GM19452 (cell line): ENCODE measurements around the gene KCNC3.

Experiments used
- ATAC-seq: cut with Tn5 transposase; IDR thresholded peaks from one replicate; pipeline ENCODE4 v1.9.1; 2021; ENCODE audit not compliant: unreplicated experiment

Gene KCNC3

DNA sequence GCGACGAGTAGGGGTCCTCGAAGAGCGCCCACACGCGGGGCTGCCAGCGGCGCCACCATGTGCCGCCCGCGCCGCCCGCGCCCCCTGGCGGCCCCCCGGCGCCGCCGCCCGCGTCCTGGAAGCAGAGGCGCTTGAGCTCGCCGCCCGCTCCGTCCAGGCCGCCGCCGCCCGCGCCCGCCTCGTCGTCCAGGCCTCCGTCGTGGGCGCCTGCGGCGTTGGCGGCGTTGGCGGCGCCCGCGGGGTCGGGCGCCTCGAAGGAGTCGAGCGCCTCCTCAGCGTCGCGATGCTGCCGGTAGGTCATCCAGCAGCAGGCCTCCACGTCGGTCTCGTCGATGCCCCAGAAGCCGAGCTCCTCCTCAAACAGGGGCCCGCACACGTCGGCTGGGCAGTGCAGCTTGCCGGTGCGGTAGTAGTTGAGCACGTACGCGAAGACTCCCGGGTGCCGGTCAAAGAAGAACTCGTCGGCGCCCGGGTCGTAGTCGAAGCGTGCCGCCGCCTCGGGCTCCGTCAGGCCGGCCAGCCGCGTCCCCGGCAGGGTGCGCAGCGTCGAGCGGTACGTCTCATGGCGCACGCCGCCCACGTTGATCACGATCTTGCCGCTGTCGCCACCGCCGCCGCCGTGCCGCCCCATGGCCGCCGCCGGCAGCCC lies 829 bp downstream of the KCNC3 start:
- no peak for ATAC-seq

- ATAC-seq = no peak
These were observed 1.5 kb downstream of the KCNC3 start for GRCh38 chr19:50327461-50328223.

DNA sequence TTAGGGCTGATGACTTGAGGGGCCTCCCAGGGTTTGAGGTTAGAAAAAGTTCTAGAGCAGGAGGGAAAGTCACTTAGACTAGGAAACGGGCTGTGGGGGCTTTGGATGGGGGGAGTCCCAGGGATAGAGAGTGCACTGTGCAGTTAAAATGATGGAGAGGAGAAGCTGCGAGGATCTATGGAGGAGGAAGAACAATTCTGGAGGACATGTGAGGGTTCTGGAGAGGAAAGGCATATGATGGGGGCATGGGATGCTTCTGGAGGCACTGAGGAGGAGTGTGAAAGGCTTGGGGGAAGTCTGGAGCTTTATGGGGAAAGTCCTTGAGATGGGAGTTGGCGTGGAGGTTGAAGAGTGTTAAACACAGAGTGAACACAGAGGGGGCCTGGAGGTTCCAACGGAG lies 2.2 kb downstream of the KCNC3 start:
- ATAC-seq = no peak

DNA sequence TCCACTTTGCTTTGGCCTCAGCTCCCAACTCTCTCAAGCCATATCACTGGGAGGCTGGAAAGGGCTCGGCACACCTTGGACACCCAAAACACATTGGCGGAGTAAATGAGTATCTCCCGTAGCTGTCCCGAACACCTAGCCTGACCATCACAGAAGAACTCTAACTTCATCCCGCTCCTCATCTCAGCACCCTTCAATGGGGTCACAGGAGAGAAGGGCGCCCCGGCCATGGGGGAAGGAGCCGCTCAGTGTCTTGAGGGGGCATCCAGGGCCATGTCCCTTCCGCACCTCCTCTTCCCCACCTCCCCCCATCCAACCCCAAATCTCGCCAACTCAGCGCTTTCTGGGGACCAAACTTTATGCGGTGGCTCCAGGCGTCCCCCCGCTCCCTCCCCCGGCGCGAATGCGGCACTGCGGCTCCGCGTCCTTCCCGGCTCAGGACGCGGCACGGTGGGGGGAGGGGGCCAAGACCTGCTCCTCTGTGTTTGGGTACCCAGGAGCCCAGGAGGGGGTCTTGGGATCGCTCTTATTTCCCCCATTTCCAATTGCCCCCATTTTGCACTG lies 3.0 kb downstream of the KCNC3 start:
- ATAC-seq = no peak

DNA sequence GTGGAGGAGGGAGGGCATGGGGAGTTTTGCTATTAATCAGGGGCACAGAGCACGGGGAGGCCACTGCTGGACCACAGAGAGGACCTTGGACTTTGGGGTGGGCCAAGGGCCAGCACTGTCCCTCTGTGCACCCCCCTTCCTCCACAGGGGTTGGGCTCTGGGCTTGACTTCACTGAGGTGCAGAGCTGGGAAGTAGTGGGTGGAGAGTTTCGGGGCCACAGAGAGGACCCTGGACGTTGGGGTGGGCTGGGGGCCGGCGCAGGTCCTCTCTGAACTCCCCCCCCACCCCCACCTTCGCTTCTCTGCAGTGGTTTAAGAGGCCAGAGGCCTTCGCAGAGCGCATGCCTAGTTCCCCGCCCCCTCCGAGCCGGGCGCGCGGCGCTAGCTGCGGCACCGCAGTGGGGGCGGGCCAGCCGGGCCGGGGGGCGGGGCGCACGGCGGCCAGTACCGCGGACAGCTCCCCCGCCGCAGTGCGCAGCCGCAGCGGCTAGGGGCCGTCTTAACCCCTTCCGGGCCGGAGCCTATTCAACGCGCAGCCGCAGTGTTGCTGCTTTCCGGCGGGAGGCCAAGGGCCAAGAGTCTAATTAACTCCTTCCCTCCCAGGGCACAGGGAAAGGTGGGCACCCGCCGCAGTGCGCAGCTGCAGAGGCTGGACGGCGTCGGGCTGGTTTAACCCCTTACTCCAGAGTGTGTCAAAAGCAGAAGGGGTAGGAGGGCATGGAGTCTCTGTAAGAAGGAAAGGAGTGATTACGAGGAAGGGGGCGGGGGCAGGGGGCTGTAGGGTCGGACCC lies 3.7 kb downstream of the KCNC3 start:
- ATAC-seq = no peak

DNA sequence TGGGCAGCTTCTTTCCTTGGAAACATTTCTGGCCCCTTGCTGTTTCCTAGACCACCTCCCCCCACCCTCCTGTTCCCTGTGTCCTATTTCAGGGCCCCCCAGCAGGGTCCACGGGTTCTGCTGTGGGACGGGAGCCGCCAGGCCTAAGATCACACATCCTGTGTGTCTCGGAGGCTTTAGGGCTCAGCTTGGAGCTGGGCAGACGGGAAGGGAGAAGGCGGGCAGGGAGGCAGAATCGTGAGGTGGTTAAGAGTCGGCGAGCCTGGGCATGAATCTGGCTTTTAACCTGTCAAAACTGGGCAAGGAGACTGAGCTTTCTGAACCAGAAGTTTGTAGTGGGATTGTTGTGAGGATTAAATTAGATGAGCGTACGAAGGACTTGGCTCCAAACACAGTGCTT lies 4.8 kb downstream of the KCNC3 start:
- ATAC-seq = no peak

- no peak for ATAC-seq
These were observed 5.4 kb downstream of the KCNC3 start for GRCh38 chr19:50323782-50324133.

- ATAC-seq = no peak
These were observed 6.0 kb downstream of the KCNC3 start for GRCh38 chr19:50322931-50323781.

GRCh38 chr19:50322234-50322633 lies 6.9 kb downstream of the KCNC3 start:
- no peak for ATAC-seq

DNA sequence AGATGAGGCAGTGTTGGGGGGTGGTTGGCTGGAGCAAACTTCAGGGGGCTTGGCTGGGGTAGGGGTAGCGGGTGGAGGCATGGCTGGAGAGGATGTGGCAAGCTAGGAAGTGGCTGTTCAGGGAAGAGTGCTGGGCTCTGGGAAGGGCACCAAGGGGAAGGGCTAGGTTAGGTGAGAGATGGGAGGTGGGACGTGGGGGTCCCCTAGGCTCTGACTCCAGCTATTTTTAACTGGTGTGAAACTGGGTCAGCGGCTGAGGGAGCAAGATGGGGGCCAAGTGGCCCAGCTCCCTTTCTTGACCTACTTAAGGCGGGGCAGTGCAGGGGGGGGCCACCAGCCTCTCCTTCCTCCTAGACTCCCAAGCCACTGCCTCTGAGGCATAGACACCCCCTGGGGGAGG lies 7.3 kb downstream of the KCNC3 start:
- ATAC-seq = no peak

DNA sequence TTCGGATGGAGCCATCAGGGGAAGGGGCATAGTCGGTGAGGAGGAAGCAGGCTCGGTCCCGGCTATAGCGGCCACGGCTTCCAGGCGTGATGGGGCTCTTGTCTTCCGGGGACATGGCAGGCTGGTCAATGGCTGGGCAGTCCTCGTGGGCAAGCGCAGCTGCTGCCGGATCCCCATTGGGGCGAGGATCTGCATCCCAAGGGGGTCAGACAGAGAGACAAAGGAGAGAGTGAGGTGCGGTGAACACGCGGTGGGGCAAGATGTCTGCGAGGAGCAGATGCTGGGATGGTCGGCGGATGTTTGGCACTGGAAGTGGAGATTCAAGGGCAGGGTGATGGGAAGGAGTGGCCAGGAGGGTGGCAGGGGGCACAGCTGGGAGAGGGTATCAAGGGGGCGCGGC lies 8.6 kb downstream of the KCNC3 start:
- ATAC-seq = no peak

- no peak for ATAC-seq
These were observed 9.1 kb downstream of the KCNC3 start for GRCh38 chr19:50320051-50320450.

GRCh38 chr19:50319156-50319555 lies 10.0 kb downstream of the KCNC3 start:
- ATAC-seq = no peak

DNA sequence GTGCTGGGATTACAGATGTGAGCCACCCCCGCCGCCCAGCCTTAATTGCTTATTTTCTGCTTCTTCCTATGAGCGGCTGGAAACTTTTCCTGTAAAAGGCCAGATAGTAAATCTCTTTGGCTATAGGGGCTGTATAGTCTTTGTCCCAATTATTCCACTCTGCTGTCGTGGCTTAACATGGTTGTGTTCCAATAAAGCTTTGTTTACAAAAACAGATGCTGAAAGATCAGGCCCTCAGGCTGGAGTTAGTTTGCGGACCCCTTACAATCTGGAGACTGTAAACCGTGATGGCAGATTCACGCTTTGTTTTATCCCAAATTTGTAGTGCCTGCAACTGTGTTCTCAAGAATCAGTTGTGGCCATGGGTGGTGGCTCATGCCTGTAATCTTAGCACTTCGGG lies 10.7 kb downstream of the KCNC3 start:
- no peak for ATAC-seq

- no peak for ATAC-seq
These were observed 12.1 kb downstream of the KCNC3 start for GRCh38 chr19:50317115-50317514.

DNA sequence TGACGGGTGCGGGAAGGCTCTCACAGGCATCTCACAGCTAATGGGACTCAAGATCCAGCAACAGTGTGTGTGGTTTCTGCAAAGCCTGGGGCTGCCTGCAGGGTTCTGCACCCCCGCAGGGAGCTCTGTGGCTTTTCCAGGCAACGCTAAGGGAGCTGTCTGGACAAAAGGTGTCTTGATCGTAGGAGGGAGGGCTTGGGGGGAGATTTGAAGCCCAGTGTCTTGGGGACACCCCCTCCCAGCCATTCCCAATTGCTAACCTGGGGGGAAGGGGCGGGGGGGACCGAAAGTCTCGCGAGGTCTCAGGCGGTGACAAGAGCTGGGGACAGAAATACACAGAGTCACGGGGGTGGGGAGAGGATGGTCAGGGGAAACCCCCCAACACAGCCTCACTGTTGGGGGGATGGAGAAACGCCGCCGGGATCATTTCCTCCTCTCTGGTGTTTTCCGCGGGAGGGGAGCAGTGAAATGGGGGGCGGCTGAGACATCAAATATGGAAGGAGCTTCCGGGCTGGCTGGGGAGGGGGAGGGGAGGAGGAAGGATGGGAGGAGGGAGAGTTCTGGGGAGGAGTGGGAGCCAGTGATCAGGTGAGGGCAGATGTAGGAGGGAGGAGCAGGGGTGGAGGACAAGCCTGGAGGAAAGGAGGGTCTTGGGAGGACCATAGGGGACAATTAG lies 13.3 kb downstream of the KCNC3 start:
- no peak for ATAC-seq

DNA sequence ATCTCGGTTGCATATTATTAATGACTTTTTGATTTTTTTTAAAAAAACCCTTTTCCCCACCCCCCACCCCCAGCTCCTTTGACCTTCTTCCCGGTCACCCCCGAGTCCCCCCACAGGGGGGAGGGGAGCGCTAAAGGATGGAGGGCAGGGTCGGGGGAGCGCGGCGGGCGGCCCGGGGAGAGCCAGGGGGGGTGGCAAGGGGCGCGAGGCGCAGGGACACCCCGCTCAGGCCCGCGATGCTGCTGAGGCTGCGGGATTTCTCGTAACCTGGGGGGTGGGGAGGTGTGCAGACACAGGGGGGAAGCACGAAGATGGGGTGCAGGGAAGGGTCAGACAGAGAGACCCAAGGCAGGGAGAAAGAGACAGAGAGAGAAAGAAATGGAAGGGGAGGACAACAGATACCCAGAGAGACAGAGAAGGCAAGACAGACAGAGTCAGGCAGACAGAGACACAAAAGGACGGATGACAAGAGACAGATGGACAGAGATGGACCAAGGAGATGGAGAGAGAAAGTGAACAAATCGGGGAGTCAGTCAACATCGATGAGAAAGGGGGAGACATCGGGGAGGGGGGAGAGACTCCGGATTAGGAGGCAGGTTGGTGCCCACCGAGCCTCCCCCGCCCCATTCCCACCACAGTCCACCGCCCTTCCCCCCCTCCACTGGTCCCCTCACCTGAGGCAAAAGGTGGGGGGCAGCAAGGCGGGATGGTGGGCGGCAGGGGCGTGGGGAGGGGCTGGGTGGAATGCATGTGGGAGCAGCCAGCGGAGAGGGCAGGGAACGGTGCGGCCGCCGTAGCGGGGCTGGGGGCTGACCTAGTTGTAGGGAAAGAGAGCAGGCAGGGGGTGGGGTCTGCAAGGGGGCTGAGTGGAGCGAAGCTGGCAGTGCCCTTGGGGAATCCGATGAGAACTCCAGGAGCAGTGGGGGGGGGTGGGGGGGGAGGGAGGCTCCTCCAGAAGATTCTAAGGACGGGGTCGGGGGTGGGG lies 14.2 kb downstream of the KCNC3 start:
- no peak for ATAC-seq

- ATAC-seq = no peak
These were observed 15.2 kb downstream of the KCNC3 start for GRCh38 chr19:50313812-50314536.
